NCI-H1930 (cell line): Measurements from ENCODE around the gene C10orf71.

ENCODE experiments used
- DNase-seq, 2 experiments: peaks; one replicate each; lab custom pipeline; 2025; lab: John Stamatoyannopoulos, UW

Gene C10orf71

DNA sequence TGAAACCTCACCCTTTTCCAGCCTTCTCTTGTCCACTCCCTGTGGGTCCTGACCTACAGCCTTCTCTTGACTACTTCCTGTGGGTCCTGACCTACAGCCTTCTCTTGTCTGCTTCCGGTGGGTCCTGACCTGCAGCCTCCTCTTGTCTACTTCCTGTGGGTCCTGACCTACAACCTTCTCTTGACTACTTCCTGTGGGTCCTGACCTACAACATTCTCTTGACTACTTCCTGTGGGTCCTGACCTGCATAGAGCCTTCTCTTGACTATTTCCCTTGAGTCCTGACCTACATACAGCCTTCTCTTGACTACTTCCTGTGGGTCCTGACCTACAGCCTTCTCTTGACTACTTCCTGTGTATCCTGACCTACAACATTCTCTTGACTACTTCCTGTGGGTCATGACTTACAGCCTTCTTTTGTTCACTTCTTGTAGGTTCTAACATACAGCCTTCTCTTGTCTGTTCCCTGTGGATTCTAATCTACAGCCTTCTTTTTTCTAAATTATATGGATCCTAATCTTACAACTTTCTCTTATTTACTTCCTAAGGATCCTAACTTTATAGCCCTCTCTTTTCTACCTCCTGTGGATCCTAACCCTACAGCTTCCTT lies 36.5 kb downstream of the C10orf71 start:
- DNase-seq = no peak

DNA sequence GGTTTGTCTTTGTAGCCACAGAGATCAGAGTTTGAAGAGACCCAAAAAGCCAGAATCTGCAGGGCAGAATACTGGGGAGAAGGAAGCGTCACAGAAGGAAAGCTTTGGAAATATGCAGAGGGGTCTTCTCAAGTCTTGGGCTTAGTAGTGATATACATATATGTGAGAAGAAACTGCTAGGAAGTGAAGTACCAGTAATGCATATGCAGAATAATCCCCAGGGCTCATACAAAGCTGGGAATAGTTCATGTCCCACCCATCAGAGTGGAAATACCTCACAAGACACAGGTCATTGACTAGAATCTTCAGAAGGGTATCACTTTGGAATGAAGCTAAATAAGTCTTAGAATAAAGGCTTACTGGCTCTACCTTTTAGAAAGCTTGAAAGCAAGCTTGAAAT lies 39.6 kb downstream of the C10orf71 start:
- DNase-seq = no peak

DNA sequence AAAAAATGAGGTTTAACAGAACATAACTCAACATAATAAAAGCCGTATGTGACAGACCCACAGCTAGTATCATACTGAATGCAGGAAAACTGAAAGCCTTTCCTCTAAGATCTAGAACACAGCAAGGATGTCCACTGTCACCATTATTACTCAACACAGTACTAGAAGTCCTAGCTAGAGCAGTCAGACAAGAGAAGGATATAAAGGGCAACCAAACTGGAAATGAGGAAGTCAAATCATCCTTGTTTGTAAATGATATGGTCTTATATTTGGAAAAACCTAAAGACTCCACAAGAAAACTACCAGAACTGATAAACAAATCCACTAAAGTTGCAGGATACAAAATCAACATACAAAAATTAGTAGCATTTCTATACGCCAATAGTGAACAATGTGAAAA lies 45.9 kb downstream of the C10orf71 start:
- no peak for DNase-seq

DNA sequence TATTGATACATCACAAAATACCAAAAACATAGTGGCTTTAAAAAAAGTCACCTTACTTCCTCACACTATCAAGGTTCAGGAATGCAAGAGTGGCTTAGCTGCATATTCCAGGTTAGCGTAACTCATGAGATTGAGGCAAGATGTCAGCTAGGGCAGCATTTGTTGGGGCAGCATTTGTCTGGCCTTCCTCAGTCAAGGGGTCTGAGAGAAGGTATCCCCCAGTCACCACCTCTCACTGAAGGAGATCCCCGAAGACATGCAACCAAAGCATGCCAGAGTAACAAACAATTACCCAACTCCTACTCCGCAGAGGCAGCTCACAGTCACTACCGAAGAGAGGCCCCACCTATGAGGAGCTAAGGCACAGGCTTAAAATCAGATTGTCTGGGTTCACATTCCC lies 48.4 kb downstream of the C10orf71 start:
- DNase-seq = no peak

DNA sequence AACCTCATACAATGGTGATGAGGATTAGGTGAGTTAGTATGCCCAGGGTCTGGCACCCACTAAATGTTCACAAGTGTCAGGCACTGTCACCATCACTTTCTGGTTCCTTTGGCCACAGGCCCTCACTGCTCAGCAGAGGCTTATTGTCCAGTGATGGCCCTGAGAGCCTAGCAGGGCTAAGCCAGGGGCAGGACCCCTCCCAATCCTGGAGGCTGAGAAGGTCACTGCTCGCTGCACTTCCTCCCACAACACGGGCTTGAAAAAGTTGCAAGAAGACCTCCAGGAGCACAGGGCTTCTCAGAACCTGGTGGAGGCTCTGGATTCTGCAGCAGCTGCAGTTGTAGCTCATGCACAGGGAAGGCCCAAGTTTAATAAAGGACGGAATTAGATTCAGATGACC lies 48.9 kb downstream of the C10orf71 start:
- DNase-seq = no peak

DNA sequence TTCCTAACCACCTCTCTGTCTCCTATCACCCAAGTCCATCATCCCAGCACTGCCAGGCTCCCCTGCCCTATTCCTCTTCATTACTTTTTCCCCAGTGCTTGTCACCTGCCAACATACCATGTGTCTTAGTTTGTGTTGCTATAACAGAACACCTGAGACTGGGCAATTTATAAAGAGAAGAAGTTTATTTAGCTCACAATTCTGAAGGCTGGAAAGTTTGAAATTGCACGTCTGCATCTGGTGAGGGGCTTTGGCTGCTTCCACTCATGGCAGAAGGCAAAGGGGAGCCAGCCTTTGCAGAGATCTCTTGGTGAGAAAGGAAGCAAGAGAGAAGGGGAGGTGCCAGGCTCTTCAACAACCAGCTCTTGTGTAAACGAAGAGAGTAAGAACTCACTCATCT lies 49.6 kb downstream of the C10orf71 start:
- no peak for DNase-seq

DNA sequence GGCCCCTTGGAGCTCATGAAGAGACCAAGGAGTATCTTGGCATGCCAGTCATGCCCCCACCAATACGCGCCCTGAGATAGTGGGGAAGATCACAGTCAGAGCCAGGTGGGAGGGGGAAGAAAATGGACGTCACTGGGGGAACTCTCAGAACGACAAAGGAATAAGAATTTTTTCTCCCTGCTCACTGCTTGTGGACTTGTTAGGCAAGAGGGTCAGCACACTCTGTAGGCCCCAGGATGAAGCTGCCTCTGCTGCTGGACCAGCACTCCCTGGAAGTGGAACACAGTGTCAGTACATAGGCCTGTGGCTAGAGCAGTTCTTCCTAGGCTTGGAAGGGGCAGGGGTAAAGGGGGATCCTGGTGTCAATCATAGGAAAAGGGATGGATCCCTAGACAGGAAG lies 50.4 kb downstream of the C10orf71 start:
- DNase-seq = no peak

DNA sequence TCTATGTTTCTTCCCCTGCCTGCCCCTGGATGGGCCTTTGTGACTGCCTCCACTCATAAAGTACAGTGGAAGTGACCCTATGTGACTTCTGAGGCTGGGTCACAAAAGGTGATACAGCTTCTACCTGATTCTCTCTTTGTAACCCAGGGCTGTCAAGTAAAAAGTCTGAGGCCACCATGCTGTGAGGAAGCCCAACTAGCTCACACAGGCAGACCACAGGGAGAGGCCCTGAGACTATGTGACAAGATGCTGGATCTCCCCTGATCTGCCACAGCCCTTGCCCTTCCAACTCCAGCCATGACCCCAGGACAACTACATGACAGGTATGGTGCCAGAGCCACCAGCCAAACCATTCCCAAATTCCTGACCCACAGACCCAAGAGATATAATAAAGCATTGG lies 51.2 kb downstream of the C10orf71 start:
- DNase-seq = no peak

DNA sequence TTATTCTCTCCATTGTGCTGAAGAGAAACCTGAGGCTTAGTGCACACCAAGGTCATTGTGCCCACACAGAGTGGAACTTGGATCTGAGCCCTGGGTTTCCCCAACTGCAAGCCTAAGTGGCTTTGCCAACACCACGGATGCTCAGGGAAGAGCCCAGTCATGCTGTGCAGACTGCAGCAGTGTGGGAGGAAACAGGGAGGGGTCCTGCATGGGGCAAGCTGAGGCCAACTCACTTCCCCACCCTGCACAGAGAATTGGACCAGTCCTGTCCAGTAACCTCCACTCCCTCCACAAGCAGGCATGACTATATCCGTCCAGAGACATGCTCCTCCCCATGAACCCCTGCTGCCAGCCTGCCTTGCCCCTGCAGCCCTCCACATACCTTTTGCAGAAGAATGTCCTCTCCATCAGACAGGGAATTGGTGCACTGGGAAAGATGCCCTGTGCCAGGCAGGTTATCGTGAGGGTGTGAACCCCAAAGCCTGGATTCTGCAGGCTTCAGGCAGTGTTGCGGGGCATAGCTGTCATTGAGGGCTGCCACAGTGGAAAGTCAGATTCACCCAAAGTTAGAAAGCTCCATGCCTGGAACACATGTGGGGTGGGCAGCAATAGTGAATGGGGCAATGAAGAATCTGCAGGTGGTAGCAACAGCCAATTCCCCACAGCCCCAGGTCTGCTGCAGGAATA lies 52.0 kb downstream of the C10orf71 start:
- DNase-seq = no peak

DNA sequence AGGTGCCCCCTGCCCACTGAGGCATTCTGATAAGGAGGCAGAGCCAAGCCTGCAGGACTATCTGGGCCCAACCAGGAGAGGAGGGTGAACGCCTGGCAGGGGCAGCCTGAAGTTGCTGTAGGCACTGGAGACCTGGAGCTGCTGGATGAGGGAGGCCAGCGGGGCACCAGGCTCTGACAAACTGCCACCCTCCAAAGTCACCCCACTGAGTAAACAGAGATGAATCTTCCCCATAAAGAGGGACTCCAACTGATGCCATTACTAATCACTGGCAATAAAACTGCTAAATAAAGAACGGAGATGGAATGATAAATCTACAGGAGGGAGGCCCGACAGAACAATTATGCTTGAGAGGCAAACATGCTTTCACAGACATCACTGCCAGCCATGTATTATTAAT lies 52.7 kb downstream of the C10orf71 start:
- DNase-seq = no peak

DNA sequence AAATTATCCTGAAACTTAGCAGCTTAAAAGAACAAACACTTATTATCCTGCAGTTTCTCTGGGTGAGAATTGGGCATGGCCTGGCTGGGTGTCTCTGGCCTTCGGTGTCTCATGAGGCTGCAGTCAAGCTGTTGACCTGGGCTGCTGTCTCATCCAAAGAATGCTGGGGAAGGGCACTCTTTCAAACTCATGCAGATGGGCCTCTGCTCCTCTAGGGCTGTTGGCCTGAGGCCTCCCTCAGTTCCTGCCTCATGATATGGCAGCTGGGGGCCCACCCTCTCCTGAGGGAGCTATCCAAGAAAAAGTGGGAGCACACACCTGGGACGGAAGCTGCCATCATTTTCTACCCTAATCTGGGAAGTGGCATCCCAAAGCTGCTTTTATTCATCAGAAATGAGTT lies 53.4 kb downstream of the C10orf71 start:
- no peak for DNase-seq

DNA sequence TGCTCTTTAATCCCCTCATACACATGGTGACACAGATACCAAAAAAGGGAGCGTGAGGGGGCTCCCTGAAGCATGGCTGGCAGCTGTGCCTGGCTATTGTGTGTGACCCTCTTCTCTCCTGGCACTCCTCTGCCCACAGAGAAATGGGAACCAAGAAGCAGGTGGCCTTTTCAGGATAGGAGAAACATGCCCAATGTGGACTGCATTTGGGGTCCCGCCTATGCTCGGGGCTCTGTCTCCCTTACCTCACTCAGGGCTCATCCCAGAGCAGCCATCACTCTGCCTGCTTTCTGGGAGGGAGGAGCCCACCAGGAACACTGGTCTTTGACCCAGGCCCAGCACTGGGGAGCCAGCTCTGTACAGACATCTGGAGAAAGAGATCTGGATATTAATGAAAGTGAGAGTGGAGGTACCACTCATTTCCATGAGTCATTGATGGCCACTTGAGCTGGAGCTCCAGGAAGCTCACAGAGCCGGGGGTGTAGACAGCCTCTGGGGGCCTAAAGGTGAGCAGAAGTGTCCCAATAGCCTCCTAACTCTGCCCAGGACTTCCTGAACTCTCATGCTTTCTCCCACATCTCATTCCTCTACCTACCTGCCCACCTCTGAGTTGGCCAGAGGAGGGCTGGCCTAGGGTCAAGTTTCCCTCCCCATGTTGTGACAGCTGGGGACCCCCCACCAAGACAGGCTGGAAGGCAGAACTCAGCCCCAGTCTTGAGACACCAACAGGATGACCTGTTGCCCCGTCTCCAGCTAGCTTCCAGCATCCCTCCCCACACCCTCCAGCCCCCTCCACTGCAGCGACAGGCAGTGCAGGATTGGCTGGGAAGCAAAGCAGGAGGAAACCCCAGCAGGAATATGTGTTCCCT lies 54.3 kb downstream of the C10orf71 start:
- DNase-seq = no peak

DNA sequence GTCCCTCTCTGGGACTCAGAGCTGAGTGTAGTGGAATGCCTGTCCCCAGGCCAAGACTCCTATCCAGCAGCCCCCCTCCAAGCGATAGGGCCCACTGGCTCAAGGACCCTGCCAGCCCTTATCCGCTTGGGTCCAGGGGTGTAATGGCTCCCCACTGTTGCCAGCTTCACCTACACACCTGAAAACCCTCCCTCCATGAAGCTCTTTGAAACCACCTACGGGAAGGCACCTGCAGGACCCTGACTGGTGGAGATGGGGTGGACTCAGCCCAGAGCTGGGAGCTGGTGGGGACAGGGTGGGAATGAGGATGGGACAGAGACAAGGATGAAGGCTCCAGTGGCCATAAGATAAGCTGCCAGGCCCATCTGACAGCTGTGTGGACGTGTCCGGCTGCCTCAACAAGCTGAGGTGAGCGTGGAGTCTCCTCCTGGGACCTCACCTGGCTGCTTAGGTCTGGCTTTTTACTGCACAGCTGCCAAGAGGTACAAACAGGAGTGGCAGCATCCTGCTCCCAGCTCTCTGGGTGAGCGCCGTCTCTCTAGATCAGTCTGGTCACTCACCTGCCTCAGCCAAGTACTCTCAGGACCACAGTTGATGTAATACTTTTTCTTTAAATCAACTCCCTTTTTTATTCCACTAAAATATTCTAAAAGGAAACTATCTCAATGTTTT lies 55.1 kb downstream of the C10orf71 start:
- DNase-seq = no peak

DNA sequence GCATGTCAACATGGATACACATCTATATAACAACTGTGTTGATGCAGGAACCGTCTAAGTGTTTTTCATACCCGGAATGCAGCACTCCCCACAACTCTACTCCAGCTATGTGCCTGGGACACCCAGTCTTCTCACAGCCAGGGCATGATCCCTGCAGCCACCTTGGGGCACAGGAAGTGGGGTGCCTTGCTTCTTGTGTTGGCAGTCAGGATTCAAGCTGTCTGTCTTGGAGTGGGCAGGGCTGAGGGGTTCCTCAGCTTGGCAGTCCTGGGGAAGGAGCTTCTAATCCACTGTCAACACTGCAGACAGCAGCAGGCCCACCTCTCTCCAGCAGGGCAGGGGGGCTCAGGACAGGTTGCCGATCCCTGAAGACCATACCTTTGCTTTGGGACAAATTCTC lies 55.6 kb downstream of the C10orf71 start:
- DNase-seq = no peak

DNA sequence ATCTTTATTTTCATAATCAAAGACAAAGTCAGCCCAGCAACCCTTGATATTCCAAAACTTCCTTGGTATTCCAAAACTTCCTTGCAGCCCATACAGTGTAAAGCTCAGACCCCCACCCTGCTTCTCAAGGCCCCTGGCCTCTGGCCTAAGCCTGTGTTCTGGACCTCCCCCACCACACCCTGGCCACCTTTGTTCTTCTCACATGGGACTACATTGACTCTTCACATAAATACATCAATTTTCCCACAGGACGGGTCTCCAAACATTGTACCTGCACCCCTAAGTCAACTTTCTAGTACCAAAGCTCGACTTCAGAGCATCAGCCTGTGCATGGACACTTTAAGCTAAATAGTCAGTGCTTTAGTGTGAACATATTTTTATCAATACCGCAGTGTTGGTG lies 56.3 kb downstream of the C10orf71 start:
- DNase-seq = no peak

DNA sequence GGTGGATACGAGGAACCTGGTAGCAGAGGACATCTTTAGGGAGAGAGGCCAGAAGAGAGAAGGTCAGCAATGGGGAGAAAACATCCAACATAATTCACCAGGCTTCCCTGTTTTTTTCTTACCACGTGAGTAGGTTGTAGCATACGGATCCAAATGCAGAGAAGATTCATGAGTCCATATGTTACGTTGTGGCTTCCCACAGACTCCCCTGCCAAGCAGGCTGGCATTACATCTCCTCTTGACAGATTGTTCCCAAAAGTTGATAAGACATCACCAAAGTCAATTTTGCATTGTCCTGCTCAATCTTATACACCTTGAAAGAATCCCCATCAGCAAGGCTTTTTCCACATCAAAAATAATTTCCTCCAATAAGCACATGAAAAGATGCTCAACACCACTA lies 57.2 kb downstream of the C10orf71 start:
- DNase-seq = no peak

DNA sequence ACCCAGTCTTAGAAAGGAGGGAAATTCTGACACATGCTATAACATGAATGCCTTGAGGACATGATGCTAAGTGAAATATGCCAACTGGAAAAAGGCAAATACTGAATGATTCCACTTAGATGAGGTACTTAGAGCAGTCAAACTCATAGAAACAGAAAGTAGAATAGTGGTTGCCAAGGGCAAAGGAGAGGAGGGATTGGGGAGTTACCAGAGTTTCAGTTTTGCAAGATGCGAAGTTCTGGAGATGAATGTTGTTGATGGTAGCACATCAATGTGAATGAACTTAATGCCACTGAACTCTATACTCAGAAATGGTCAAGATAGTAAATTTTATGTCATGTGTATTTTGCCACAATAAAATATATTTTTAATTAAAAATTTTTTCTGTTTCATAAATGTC lies 58.0 kb downstream of the C10orf71 start:
- DNase-seq = no peak

DNA sequence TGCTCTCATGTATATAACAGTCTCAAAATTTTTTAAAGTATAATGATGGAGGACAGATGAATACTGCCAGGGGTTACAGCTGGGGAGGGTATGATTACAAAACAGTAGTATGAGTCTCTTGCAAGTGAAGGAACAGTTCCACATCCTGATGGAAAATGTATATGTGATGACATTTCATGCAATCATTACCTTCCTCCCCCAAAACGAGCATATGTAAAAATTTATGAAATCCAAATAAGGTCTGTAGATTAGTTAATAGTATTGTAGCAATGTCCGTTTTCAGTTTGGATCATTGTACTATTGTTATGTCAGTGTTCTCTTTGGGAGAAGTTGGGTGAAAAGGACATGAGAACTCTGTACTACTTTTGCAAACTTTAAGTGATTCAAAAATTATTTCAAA lies 58.9 kb downstream of the C10orf71 start:
- DNase-seq = no peak

DNA sequence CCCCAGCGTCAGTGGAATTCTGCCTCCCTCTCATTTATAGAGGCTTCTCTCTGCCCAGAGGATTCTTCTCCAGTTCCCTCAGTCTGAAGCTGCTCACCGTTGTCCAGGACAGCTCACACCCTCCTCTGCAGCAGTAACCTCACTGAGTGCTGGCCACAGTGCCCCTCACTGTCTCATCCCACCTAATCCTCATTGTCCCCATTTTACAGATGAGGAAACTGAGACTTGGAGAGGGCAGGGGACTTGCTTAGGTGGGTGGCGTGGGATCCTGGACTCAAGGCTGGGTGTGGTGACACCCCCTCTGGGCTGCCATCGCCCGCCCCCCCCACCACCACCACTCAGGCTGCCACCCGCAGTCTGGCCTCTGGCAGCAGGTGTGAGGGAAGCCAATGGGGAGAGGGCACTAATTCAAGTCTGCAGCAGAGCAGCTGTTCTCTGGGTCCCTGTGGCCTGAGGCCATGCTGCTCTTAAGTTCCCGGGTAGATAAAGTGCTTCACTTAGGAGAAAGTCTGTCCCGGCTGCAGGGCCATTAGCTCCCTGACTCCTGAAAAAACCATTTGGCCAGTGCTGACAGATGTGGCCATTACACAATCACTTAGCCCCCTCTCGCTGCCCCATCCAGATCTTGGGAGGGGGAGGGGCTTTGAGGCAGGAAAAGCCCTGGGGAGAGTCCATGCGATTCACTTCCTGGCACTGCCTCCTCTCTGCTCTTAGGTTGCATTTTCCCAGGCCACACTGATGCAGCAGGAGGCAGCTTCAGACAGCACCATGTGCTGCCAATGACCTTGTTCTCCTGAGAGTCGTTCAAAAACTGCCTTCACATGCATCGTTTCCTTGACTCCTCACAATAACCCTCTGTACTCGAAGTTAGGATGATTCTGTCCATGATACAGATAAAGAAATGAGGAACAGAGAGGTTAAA lies 60.6 kb downstream of the C10orf71 start:
- DNase-seq = no peak

DNA sequence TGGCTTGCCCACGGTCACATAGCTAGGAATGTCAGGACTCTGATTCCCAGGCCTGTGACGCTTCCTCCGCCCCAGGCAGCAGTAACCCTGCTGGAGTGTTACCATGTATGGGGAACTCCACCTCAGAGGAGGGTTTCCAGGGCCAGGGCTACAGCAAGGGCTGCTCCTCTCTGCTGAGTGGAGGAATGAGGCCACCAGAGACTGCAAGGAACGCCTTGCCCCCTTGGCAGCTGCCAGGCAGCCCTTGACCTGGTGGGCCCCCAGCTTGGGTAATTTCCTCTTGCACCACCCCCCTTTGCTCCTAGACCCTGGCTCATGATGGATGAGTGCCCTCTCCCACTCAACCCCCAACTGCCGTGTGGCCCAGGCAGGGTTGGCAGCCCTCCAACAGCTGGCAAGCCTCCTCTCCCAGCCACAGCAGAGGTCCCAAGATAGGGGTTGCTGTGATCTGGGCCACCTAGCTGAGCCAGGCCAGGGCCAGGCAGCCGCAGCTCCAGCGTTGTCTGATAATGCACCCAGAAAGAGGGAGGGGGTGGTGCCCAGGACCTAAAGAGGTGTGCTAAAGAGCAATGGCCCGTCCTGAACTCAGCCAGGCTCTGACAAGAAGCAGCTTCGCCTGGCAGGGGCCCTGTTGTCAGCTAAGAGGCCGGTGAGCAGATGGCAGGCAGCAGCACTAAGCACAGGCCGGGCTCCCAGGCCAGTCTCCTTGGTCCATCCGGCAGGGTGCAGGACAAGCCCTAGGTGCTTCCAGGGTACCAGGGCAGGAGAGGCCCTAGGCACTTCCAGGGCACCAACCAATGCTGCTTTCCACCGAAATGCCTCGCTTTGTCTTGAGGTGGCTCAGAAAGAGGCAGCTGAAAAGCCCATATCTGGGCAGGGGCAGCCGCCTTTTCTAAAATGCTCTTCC lies 61.6 kb downstream of the C10orf71 start:
- DNase-seq = no peak

DNA sequence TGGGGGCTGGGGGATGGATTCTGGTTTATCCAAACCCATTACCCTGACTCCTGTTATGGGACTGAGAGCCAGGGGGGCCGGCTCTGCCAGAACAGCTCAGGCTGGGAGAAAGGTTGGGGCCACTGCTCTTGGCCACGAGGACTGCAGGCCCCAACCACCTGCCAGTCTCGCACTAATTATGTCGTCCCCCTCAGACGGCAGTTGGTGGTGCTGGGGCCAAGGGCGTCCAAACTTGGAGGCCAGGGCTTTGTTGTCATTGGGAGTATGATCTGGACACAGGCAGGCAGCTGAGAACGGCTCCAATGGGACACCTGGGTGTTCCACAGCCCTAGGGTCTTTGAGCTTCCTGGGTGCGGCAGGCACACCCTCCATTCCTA lies 62.2 kb downstream of the C10orf71 start:
- no peak for DNase-seq
